HT-29 (cell line): ENCODE measurements around the gene FAM13A. TPM values are rescaled to one million over a fixed set of nuclear protein-coding genes. Genes with fewer than 3 reads are reported as not detected.
"Not testable (repeated sequence)": the region's sequence is repeated elsewhere in the genome, so short reads cannot be mapped to it uniquely, and the experiment has no call there.

Source experiments
- DNase-seq: peaks from one replicate; pipeline ENCODE4 v3.0.0-alpha.2; 2015; ENCODE audit warnings: low spot score
- total RNA-seq: library from RNA; depleted of rRNA; stranded (reverse); fragments of >200 nt; shearing (Covaris generic); gene quantifications from 2 replicates; pipeline ENCODE4 v1.2.3, GENCODE V29; 2014

FAM13A gene
- total RNA-seq, 1 experiment from 2014 or later, result 6.6 TPM

DNA sequence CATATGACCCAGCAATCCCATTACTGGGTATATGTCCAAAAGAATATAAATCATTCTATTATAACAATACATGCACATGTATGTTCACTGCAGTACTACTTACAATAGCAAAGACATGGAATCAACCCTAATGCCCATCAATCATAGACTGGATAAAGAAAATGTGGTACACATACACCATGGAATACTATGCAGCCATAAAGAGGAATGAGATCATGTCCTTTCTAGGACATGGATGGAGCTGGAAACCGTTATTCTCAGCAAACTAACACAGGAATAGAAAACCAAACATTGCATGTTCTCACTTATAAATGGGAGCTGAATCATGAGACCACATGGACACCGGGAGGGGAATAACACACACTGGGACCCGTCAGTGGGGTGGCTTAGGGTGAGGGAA lies 152.7 kb downstream of the FAM13A start:
- DNase-seq, result not testable (repeated sequence)

DNA sequence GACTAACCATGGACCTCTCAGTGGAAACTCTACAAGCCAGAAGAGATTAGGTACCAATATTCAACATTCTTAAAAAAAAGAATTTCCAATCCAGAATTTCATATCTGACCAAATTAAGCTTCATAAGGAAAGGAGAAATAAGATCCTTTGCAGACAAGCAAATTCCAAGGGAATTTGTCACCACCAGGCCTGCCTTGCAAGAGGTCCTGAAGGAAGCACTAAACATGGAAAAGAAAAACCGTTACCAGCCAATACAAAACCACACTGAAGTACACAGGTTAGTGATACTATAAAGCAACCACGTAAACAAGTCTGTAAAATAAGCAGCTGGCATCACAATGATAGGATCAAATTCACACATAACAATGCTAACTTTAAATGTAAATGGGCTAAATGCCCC lies 156.6 kb downstream of the FAM13A start:
- no peak for DNase-seq

DNA sequence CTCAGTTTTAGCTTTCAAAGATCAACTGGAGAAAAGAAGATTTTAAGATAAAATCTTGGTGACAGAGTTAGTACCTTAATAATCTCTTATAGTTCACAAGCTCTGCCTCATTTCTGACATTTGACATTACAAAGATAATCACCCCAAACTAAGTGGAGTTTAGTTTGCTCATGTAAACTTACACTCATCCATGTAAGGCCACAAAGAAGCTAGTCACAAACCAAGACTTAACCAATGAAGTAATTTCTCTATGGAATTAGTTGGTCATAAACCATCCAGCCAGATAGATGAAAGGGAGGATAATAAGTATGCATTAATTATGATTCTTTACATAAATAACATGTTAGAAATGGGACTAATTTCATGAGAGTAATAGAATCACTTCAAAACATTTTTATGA lies 159.2 kb downstream of the FAM13A start:
- DNase-seq, result no peak

DNA sequence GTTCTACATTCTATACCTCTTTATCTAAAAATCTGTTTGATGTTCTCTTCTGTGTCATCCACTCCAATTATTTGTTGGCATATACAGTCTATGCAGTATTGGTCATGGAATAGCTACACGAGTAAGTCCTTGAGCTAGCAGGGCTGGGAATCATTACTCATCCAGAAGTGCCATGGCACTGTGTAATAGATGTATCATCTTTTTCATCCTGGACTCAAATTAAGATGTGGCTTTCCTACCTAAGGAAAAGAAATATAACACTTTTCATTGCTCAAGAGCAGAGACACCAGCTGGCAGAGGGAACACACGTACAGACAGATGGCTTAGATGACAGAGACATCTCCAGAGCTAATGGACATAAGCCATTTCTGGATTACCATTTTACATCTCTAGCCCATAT lies 159.8 kb downstream of the FAM13A start:
- DNase-seq, result no peak

DNA sequence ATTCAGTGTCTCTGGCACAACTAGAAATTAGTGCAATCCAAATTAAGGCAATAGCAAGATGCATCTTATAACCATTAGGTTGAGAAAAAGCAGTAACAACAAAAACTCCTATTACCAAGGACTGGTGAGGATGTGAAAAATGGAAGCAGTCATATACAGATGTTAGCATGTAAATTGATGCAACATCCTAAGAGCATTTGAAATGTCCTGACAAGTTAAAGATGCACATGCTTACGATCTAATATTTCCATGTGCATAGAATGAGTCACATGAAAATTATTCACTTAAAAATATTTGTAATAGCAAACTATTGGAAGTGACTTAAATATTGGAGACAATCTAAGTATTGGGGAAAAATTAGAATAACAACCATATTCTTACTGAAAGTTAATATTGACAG lies 163.0 kb downstream of the FAM13A start:
- DNase-seq, result no peak

DNA sequence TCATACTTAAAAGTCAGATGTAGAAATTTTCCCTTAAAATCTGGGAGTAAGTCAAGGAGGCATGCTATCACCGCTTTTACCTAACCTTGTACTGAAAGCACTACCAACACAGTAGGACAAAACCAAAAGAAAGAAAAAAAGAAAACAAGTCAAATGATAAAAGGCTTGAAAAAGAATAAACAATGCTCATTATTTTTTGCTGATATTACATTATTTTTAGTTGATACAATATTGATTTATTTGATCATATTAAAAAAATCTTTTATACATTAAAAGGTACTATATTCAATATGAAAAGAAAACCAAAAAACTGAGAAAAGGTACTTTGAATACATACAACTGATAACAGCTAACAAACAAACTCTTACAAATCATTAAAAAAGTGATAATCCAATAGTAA lies 164.3 kb downstream of the FAM13A start:
- DNase-seq, result no peak

DNA sequence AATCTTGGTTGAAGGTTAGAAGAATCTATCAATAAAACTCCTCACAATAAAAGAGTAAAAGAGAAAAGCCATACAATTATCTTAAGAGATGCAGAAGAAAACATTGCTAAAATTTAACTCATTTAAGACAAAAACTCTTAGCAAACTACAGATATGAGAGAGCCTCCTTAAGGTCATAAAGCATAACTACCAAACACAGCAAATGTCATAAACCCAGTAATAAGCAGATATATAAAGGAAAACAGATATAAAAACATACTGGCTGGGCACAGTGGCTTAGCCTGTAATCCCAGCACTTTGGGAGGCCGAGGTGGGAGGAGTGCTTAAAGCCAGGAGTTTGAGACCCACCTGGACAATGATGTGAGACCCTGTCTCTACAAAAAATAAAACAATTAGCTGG lies 165.3 kb downstream of the FAM13A start:
- no peak for DNase-seq

DNA sequence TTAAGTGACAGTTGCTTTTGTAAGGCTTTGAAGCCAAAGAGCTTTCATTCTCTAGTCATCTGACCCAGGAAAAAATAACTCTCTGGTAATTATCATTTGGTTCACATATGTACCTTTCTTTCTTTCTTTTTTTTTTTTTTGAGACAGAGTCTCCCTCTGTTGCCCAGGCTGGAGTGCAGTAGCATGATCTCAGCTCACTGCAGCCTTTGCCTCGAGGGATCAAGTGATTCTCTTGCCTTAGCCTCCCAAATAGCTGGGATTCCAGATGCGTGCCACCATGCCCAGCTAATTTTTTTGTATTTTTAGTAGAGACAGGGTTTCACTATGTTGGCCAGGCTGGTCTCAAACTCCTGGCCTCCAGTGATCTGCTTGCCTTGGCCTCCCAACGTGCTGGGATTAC lies 169.6 kb downstream of the FAM13A start:
- DNase-seq, result not testable (repeated sequence)

DNA sequence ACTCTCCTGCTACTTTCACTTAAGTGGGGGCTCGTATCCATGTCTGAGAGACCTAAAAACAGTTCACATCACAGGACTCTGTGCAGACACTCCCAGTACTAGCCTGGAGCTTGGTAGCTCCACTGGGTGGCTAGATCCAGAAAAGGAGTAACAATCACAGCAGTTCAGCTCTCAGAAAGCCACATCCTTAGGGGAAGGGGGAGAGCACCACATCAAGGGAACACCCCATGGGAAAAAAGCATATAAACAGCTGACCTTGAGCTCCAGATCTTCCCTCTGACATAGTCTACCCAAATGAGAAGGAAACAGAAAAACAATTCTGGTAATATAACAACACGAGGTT lies 175.8 kb downstream of the FAM13A start:
- DNase-seq, result no peak

DNA sequence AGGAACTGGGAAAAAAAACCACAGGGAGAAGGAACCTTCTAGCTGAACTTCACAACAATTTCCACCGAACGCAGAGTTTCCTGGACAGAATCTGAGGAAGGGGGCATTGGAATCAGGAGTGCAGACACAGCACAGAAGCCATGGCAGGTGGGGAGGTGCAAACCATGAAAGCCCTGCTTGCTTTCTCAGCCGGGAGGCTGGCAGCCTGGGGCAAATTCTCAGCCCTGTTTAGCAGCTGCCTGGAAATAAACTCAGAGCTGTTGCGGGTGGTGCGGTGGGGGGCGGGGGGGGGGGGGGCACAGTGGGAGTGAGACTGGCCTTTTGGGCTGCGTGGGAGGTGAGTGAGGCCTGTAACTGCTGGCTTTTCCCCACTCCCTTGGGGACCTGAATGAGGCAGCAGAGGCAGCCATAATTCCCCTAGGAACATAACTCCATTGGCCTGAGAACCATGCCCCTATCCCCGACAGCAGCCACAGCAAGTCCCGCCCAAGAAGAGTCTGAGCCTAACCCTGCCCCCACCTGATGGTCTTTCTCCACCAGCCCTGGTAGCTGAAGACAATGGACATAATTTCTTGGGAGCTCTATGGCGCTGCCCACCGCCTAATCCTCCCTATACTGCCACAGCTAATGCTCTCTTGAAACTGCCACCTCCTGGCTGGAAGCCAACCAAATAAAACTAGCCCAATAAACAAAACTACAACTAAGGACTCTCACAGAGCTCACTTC lies 176.3 kb downstream of the FAM13A start:
- DNase-seq, result peak; percentile 29

DNA sequence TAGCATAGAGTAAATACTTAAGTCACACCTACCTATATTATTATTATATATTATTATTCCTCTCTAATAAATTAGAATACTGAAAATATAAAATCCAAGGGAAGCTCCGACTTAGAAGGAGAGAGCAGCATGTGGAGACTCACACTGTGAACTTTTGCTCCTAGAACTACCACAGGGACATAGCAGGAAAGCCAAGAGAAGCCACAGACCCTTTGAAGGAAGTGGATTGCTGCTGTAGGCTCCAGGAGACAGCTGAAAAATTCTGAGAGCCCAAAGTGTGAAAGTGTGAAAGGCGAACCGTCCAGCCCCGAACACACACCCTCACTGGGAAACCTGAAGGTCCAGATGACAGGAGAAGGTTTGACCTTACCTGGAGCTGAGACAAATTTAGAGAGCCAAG lies 177.0 kb downstream of the FAM13A start:
- DNase-seq, result no peak

DNA sequence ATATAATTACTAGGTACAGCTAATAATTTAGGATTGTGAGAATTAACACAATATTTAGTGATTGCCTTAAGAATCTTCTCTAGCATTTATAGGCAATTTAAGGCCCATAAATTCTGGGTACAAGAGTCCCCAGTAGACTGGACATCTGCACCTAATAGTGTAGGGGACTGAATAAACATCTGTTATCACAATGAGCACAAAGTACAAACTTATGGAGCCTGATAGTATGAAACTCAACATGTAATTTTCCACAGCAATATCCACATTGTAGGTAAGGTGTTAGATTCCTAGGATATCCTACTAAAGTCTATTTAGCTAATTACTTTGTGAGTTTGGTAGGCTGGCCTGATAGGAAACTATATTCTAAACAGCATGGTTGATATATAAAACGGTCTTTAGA lies 178.3 kb downstream of the FAM13A start:
- no peak for DNase-seq

DNA sequence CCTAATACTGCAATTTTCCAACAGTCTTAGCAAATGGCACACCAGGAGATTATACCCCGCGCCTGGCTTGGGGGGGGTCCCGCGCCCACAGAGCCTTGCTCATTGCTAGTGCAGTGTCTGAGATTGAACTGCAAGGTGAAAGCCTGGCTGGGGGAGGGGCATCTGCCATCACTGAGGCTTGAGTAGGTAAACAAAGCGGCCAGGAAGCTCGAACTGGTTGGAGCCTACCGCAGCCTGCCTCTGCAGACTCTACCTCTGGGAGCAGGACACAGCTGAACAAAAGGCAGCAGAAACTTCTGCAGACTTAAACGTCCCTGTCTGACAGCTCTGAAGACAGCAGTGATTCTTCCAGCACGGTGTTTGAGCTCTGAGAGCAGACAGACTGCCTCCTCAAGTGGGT lies 186.6 kb downstream of the FAM13A start:
- no peak for DNase-seq

DNA sequence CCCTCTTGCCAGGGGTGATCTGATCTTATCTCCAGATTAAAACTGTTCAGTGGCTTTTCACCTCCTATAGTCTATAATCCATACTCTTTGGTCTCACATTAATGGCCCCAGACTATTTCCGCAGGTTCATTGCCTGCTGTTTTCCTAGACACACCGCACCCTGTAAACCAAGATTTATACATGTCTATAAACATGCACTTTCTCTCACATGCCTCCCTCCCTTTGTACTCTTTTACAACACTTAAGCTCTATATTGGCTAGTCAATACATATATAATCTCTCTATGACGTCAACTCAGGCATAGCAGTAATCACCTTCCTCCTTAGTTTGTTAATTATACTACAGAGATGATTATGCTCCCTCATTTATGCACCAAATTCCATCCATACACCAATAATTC lies 188.5 kb downstream of the FAM13A start:
- no peak for DNase-seq

DNA sequence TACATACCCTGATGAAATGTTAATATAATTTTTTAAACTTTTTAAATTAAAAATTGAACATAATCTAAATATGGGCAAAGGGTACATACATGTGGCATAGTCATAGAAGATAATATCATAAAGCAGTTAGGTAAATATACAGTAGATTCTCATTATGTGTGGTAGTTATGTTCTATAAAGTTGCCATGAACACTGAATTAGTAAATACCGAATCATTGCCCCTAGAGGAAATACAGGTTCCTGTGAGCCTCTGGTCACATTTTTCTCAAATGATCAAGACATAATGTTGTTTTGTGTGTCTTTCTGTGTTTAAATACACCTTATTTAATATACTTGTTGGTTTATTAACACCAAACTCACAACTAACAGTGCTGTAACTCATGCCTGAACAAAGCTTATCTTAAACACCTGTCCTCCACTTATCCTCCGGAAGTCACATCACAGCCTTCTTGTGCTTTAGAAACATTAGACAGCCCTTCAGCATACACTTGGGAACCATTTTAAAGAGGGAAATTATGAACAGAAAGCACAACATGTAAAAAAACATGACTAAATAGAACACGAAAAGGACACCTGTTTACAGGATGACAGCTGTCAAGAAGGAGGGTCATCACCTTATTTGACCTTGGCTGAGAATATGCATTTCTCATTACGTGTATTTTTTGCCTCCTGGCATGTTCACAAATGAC lies 190.0 kb downstream of the FAM13A start:
- peak; percentile 10 for DNase-seq

DNA sequence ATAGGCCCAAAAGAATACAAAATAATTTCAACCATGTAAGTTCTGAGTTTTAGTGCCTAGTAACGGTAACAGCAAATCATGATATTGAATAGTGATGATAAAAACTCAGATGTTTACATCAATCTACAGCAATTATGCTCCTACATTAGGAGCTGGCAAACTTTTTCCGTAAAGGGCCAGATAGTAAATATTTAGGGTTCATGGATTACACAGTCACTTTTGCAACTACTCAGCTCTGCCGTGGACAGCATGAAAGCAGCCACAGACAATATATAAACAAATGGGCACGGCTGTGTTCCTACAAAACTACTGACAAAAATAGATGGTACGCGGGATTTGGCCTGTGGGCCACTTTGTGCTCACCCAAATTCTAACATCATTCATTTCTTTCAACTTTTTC lies 191.5 kb downstream of the FAM13A start:
- no peak for DNase-seq

DNA sequence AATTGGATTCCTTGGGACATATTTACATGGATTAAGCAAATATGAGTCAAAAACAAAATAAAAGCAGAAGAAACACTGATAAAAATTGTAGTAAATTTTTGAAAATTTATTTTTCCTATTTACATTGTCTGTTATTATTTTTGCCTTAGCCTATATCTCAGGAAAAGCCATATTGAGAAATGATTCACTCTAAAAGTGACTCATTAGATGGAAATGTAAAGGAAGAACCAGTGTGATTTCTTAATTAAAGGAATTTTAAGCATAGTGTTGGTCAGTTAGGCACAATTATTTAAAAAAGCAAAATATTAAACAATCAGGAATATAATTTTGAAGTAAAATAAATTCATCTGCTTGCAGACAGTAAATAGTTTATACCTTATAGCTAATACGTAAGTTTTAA lies 191.9 kb downstream of the FAM13A start:
- DNase-seq, result no peak

DNA sequence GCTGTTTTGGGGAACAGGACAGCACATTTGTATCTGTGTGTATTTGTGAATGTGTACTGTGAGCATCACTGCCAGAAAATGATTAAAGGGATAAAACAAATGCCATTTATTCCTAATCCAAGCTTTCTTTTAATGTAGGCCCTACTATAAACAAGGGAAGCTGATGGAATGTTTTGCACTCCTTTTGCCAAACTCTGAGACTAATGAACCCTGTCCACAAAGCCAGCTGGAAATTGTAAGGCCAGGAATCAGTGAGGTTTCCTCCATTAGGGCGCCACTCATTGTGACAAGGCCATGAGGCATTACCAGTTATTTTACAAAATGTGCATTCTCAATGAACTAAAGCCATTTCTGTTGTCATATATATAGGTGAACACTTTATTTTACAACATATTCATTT lies 196.4 kb downstream of the FAM13A start:
- DNase-seq, result no peak

DNA sequence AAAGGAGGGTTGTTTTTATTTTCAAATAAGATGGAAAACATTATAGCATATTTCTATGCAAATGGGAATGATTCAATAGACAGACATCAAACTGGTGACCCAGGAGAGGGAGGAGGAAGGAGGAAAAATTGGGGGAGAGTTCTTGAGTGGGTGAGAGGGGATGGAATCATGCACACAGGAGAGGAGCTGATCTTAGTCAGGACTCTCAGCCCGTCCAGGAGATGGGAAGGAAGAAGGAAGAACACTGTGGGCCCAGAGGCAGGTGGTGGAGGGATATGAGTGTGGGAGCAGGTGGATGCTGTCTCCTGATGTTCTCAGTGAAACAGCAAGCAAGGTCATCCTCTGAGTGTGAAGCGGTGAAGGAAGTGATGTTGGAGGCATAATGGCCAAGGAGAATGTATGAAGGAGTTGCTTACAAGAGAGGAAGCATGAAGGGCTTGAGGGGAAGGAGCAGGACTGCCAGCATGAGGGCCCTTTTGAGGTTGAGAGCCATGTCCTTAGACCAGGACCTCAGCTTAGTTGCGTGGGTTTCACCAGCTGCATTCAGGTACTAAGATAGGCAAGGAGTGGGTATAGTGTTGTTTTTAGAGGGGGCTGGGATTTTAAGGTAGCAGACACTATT lies 197.7 kb downstream of the FAM13A start:
- DNase-seq, result no peak

DNA sequence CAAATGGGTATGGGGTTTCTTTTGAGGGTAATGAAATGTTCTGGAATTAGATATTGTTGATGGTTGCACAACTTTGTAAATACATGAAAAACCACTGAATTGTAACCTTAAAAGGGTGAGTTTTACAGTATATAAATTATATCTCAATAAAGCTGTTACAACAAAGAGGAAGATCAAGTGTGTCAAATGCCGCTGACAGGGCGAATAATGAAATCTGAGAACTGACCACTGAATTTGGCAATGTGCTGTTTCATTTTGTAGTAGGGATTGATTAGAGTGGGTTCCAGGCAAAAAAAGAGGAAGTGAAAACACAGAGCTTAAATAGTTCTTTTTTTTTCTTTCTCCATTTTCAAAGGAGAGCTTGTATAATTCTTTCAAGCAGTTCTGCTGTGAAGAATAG lies 198.2 kb downstream of the FAM13A start:
- DNase-seq, result no peak

DNA sequence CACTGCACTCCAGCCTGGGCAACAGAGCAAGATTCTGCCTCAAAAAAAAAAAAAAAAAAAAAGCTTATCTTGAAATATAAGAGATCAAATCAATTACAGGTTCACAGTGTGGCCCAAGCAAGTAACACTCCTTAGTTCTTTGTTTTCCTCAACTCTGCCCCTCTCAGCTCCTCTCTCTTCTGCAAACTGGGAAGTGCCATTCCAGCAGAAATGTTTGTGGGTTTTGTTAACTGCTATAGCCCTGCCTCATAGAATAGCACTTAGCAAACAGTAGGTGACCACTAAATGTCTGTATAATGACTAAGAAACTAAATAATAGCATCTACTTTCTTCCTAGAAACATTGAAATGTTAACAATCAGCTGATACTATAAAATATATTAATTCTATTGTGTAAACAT lies 199.4 kb downstream of the FAM13A start:
- no peak for DNase-seq

DNA sequence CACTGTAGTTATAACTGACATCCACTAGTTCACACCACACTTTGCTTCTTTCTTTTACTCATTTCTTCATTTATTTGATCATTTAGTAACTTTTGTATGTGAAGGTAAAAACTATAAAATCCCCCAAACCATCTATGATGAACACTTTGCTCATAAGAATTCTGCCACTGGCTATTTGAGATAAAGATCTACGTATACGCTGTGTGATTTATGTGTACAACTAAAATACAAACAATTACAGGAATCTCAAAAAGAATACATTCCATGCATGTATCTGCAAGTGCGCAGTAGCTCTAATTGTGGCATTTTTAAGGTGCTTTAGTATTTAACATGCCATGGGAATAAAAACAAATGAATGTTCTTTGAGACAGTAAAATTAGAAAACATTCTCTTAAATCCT lies 202.5 kb downstream of the FAM13A start:
- no peak for DNase-seq

DNA sequence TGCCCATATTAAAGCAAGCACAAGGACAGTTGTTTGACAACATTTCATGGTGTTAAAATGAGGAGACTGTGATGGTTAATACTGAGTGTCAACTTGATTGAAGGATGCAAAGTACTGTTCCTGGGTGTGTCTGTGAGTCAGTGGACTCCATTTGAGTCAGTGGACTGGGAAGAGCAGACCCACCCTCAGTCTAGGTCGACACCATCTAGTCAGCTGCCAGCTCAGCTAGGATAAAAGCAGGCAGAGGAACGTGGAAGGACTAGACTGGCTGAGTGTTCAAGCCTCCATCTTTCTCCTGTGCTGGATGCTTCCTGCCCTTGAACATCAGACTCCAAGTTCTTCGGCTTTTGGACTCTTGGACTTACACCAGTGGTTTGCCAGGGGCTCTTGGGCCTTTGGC lies 203.4 kb downstream of the FAM13A start:
- not testable (repeated sequence) for DNase-seq
